GM13977 (cell line): ENCODE results near the gene INPPL1.

Experiments used
- DNase-seq: peaks from one replicate; pipeline ENCODE4 v3.0.0; 2012; ENCODE audit warnings: low spot score
- CTCF ChIP-seq: IDR thresholded peaks from 2 replicates; pipeline ENCODE4 v1.5.1; 2012; ENCODE audit warnings: mild to moderate bottlenecking, control low read depth; ENCODE audit not compliant: insufficient read depth; ENCODE audit errors: extremely low read depth, missing control alignments
- in situ Hi-C: fragments of 300-500 bp; cut with MboI; formaldehyde crosslinking; loops from one replicate; pipeline ENCODE4 v1.12.0; 2022; ENCODE audit warnings: low sequenced_read_pairs, low pct_unique_long_range_greater_than_20kb, mixed read lengths, inconsistent platforms; ENCODE audit not compliant: unreplicated experiment

INPPL1 gene

GRCh38 chr11:72229336-72229924 is 4.9 kb downstream of the INPPL1 start:
- in situ Hi-C loops = no loop called here
- no peak for DNase-seq
- TF ChIP-seq CTCF = no peak

GRCh38 chr11:72229925-72230763 is 5.6 kb downstream of the INPPL1 start:
- in situ Hi-C loops = no loop called here
- DNase-seq = peak; percentile 16
- no peak for TF ChIP-seq CTCF

GRCh38 chr11:72230764-72231365 is 6.3 kb downstream of the INPPL1 start:
- TF ChIP-seq CTCF = no peak
- in situ Hi-C loops = no loop called here
- DNase-seq = peak; percentile 11

- no peak for TF ChIP-seq CTCF
- in situ Hi-C loops = no loop called here
- DNase-seq = peak; percentile 11
Observed at GRCh38 chr11:72231396-72232259, 7.1 kb downstream of the INPPL1 start.

GRCh38 chr11:72232260-72233055 is 7.9 kb downstream of the INPPL1 start:
- in situ Hi-C loops = no loop called here
- TF ChIP-seq CTCF = no peak
- DNase-seq = no peak
